GM12878 (cell line): ENCODE measurements around the gene GNPTAB. TPM values are rescaled to one million over a fixed set of nuclear protein-coding genes. Genes with fewer than 3 reads are reported as not detected.
"Not testable (repeated sequence)": the region's sequence is repeated elsewhere in the genome, so short reads cannot be mapped to it uniquely, and the experiment has no call there.

ENCODE experiments used
- ATAC-seq: fragments of 200-7000 bp; cut with Tn5 transposase; 3 replicates; pipeline ENCODE4 v1.9.1; 2020; ENCODE audit warnings: mild to moderate bottlenecking, moderate library complexity
- BruUV-seq: library from RNA; stranded (reverse); fragments of 400-500 nt; replicated peaks from 2 replicates; lab custom pipeline; 2021; lab: Mats Ljungman, UMichigan
- CTCF ChIA-PET: fragments of 300-600 bp; sonication (Branson Sonifier 250); formaldehyde crosslinking; extraction: SDS; loops from one replicate; lab custom pipeline; 2021; ENCODE audit warnings: inconsistent platforms; lab: Yijun Ruan, JAX
- POLR2A ChIA-PET: fragments of 350-600 bp; formaldehyde crosslinking; extraction: SDS; loops from one replicate; lab custom pipeline; 2021; ENCODE audit warnings: inconsistent platforms; lab: Charles Lee
- RAD21 ChIA-PET: fragments of 300-600 bp; sonication (Branson Sonifier 250); formaldehyde crosslinking; loops from one replicate; lab custom pipeline; 2023; ENCODE audit warnings: antibody characterized with exemption; ENCODE audit not compliant: unreplicated experiment; lab: Charles Lee
- SMC1A ChIA-PET: fragments of 300-600 bp; sonication (Branson Sonifier 250); formaldehyde crosslinking; loops from one replicate; lab custom pipeline; 2023; ENCODE audit not compliant: unreplicated experiment, uncharacterized antibody; lab: Charles Lee
- DNase-seq: peaks from one replicate; pipeline ENCODE4 v3.0.0-alpha.2; 2011; ENCODE audit warnings: low read depth, low spot score
- FAIRE-seq: peaks from 3 replicates; lab custom pipeline; 2011; peaks lifted over from hg19 to GRCh38; lab: Jason Lieb, UNC
- H2AFZ ChIP-seq: 2 replicates; pipeline ENCODE4 v1.6.0; 2011; ENCODE audit warnings: low read depth, low read length, control low read depth; ENCODE audit not compliant: control insufficient read depth
- H3K27ac ChIP-seq: 2 replicates; pipeline ENCODE4 v1.5.1; 2011; ENCODE audit warnings: control low read depth; ENCODE audit not compliant: control insufficient read depth, insufficient read depth
- H3K27me3 ChIP-seq, 2 experiments: replicated peaks in 1 of 2; 2 replicates each; pipeline versions ENCODE4 v1.6.0 to v1.6.1; 2011; ENCODE audit warnings: low read length in 1 of 2; ENCODE audit not compliant: control insufficient read depth in 2 of 2, insufficient read depth in 2 of 2
- H3K36me3 ChIP-seq, 2 experiments: 2 replicates each; pipeline ENCODE4 v1.5.1; 2011; ENCODE audit warnings: low read length in 1 of 2; ENCODE audit not compliant: control insufficient read depth in 2 of 2, insufficient read depth in 2 of 2
- H3K4me1 ChIP-seq: 2 replicates; pipeline ENCODE4 v1.6.1; 2011; ENCODE audit warnings: mild to moderate bottlenecking, low read length, moderate library complexity, mixed read lengths; ENCODE audit not compliant: control insufficient read depth, insufficient read depth
- H3K4me2 ChIP-seq: 2 replicates; pipeline ENCODE4 v1.6.0; 2011; ENCODE audit warnings: control low read depth; ENCODE audit not compliant: control insufficient read depth, insufficient read depth
- H3K4me3 ChIP-seq: fragments of 200-600 bp; sonication (generic); 2 replicates; pipeline ENCODE4 v1.5.1; 2016
- H3K79me2 ChIP-seq: 2 replicates; pipeline ENCODE4 v1.6.0; 2011; ENCODE audit warnings: low read length; ENCODE audit not compliant: control insufficient read depth, insufficient read depth
- H3K9ac ChIP-seq: 2 replicates; pipeline ENCODE4 v1.8.0; 2011; ENCODE audit warnings: low read length, control low read depth, mixed read lengths; ENCODE audit not compliant: control insufficient read depth, insufficient read depth
- H3K9me3 ChIP-seq: replicated peaks from 3 replicates; pipeline ENCODE4 v1.5.1; 2011; ENCODE audit warnings: mild to moderate bottlenecking, low read length; ENCODE audit not compliant: control insufficient read depth, insufficient read depth
- H4K20me1 ChIP-seq: 2 replicates; pipeline ENCODE4 v1.6.0; 2011; ENCODE audit not compliant: control insufficient read depth, insufficient read depth
- WGBS: methylation state at CpG from one replicate; pipeline ENCODE4 v1.1.6; 2016; ENCODE audit warnings: low lambda C conversion rate; ENCODE audit not compliant: insufficient replicate concordance, insufficient coverage; ENCODE audit errors: missing lambda C conversion rate; 5-methylcytosine and 5-hydroxymethylcytosine counted together
- in situ Hi-C: fragments of 300-500 bp; cut with MboI; formaldehyde crosslinking; loops from 9 replicates; pipeline ENCODE4 v1.14.3; 2018; ENCODE audit warnings: mixed read lengths
- intact Hi-C: fragments of 100-400 bp; cut with micrococcal nuclease; formaldehyde crosslinking; loops from one replicate; pipeline ENCODE4 v1.14.2; 2022; ENCODE audit not compliant: unreplicated experiment
- polyA plus RNA-seq, 11 experiments: library from polyadenylated mRNA; depleted of rRNA in 4 of 11; unstranded in 6 of 11; stranded (reverse) in 5 of 11; fragments of >200 nt; fragmentation: Nextera tagmentation in 4 of 11; fragmentation: Illumina TruSeq in 1 of 11; extraction: Ambion mirVana in 4 of 11; extraction: Trizol in 1 of 11; gene quantifications; 1 replicate in 1 of 11; 2 replicates in 10 of 11; pipeline versions ENCODE4 v1.2.1 to v1.2.3, GENCODE V29; 2011 to 2016; ENCODE audit warnings: inconsistent platforms in 2 of 11, missing spikeins in 2 of 11, low read depth in 1 of 11
- total RNA-seq, 4 experiments: library from RNA; depleted of rRNA in 3 of 4; stranded (reverse); fragments of >200 nt in 3 of 4; fragmentation: Illumina TruSeq in 1 of 4; extraction: Trizol in 1 of 4; gene quantifications; 2 replicates each; pipeline versions ENCODE4 v1.2.1 to v1.2.3, GENCODE V29; 2013 to 2021
- TF ChIP-seq, protein P1 (sequence below): fragments of 450-650 bp; IDR thresholded peaks from 2 replicates; pipeline ENCODE4 v1.6.1; 2017; ENCODE audit warnings: mild to moderate bottlenecking, low read depth, inconsistent platforms; ENCODE audit not compliant: poor library complexity, severe bottlenecking
- TF ChIP-seq, protein P2 (sequence below): fragments of 450-650 bp; IDR thresholded peaks from 2 replicates; pipeline ENCODE4 v1.6.1; 2016; ENCODE audit warnings: mild to moderate bottlenecking, moderate library complexity, borderline replicate concordance
- TF ChIP-seq, protein P3 (sequence below): fragments of 450-650 bp; IDR thresholded peaks from 2 replicates; pipeline ENCODE4 v1.6.1; 2017; ENCODE audit warnings: borderline replicate concordance

The GNPTAB gene
- total and polyA plus RNA-seq, 10 of the 15 experiments (the other 5 are each of a cell fraction or from before 2014, with no cell fraction given): 9.8 to 38.9 (median 35.3) TPM

DNA sequence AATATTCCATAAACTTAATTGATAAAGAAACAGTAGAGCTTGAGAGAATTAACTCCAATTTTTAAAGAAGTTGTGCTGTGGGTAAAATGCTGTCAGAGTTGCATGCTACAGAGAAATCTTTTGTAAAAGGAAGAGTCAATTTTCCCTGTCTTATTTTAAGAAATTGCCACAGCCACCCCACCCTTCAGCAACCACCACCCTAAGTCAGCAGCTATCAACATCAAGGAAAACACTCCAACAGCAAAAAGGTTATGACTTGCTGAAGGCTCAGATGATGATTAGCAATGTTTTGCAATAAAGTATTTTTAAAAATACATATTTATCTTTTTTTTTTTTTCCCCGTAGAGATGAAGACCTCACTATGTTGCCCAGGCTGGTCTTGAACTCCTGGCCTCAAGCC, 40.2 kb upstream of the GNPTAB start (continued):
- TF ChIP-seq, protein P1, sequence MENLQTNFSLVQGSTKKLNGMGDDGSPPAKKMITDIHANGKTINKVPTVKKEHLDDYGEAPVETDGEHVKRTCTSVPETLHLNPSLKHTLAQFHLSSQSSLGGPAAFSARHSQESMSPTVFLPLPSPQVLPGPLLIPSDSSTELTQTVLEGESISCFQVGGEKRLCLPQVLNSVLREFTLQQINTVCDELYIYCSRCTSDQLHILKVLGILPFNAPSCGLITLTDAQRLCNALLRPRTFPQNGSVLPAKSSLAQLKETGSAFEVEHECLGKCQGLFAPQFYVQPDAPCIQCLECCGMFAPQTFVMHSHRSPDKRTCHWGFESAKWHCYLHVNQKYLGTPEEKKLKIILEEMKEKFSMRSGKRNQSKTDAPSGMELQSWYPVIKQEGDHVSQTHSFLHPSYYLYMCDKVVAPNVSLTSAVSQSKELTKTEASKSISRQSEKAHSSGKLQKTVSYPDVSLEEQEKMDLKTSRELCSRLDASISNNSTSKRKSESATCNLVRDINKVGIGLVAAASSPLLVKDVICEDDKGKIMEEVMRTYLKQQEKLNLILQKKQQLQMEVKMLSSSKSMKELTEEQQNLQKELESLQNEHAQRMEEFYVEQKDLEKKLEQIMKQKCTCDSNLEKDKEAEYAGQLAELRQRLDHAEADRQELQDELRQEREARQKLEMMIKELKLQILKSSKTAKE: no peak
- TF ChIP-seq, protein P2, sequence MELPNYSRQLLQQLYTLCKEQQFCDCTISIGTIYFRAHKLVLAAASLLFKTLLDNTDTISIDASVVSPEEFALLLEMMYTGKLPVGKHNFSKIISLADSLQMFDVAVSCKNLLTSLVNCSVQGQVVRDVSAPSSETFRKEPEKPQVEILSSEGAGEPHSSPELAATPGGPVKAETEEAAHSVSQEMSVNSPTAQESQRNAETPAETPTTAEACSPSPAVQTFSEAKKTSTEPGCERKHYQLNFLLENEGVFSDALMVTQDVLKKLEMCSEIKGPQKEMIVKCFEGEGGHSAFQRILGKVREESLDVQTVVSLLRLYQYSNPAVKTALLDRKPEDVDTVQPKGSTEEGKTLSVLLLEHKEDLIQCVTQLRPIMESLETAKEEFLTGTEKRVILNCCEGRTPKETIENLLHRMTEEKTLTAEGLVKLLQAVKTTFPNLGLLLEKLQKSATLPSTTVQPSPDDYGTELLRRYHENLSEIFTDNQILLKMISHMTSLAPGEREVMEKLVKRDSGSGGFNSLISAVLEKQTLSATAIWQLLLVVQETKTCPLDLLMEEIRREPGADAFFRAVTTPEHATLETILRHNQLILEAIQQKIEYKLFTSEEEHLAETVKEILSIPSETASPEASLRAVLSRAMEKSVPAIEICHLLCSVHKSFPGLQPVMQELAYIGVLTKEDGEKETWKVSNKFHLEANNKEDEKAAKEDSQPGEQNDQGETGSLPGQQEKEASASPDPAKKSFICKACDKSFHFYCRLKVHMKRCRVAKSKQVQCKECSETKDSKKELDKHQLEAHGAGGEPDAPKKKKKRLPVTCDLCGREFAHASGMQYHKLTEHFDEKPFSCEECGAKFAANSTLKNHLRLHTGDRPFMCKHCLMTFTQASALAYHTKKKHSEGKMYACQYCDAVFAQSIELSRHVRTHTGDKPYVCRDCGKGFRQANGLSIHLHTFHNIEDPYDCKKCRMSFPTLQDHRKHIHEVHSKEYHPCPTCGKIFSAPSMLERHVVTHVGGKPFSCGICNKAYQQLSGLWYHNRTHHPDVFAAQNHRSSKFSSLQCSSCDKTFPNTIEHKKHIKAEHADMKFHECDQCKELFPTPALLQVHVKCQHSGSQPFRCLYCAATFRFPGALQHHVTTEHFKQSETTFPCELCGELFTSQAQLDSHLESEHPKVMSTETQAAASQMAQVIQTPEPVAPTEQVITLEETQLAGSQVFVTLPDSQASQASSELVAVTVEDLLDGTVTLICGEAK: no peak
- TF ChIP-seq, protein P3, sequence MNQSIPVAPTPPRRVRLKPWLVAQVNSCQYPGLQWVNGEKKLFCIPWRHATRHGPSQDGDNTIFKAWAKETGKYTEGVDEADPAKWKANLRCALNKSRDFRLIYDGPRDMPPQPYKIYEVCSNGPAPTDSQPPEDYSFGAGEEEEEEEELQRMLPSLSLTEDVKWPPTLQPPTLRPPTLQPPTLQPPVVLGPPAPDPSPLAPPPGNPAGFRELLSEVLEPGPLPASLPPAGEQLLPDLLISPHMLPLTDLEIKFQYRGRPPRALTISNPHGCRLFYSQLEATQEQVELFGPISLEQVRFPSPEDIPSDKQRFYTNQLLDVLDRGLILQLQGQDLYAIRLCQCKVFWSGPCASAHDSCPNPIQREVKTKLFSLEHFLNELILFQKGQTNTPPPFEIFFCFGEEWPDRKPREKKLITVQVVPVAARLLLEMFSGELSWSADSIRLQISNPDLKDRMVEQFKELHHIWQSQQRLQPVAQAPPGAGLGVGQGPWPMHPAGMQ: no peak
- TF ChIP-seq, all 136 proteins: peak for 0

DNA sequence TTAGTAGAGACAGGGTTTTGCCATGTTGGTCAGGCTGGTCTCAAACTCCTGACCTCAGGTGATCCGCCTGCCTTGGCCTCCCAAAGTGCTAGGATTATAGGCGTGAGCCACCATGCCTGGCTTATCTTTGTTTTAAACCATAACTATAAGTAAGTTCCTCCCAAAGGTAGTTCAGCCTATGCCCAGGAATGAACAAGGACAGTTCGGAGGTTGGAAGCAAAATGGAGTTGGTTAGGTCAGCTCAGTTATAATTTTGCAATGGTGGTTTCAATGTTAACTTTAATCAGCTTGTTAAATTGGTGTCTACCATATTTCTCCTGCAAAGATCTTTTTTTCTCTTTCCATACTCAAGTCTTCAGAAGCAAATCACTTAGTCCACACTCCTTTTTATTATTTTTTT, 36.9 kb upstream of the GNPTAB start:
- in situ Hi-C loops: not testable (repeated sequence)

More for the DNA sequence above, 36.9 kb upstream of the GNPTAB start:
- ATAC-seq, H3K36me3 ChIP-seq, H3K9me3 ChIP-seq, DNase-seq, H3K4me3 ChIP-seq, BruUV-seq, POLR2A ChIA-PET, H3K4me1 ChIP-seq, H3K27ac ChIP-seq, H2AFZ ChIP-seq, intact Hi-C loops, H3K79me2 ChIP-seq, H3K4me2 ChIP-seq, H3K9ac ChIP-seq, FAIRE-seq, H4K20me1 ChIP-seq, H3K27me3 ChIP-seq: not testable (repeated sequence)
- 93% methylated on average over 3 of the region's 3 CpGs for WGBS
- ChIA-PET CTCF (interaction anchor here (2.0 kb wide), 1 partner anchor 8 kb away, joined by 6 read pairs; no protein-coding TSS in a partner anchor), SMC1A (interaction anchor here (1.4 kb wide), 1 partner anchor 28 kb away, joined by 3 read pairs; no protein-coding TSS in a partner anchor), RAD21 (interaction anchor here (0.6 kb wide), 1 partner anchor 15 kb away, joined by 3 read pairs; no protein-coding TSS in a partner anchor)
